PFSK-1 (cell line): ENCODE measurements around the gene CUX1.

Experiments used
- FOXP2 ChIP-seq: optimal IDR thresholded peaks from 2 replicates; pipeline ENCODE3; 2011; ENCODE audit warnings: borderline replicate concordance, control low read depth, inconsistent platforms; ENCODE audit not compliant: insufficient read depth; ENCODE audit errors: extremely low read length, extremely low read depth
- POLR2AphosphoS5 ChIP-seq: IDR thresholded peaks from 2 replicates; pipeline ENCODE4 v1.6.1; 2012; ENCODE audit warnings: low read depth, mild to moderate bottlenecking, control low read depth, low read length, moderate library complexity
- SIN3A ChIP-seq: IDR thresholded peaks from 2 replicates; pipeline ENCODE4 v1.6.1; 2012; ENCODE audit warnings: mild to moderate bottlenecking, low read length, moderate library complexity, borderline replicate concordance; ENCODE audit not compliant: insufficient read depth
- TAF1 ChIP-seq: IDR thresholded peaks from 2 replicates; pipeline ENCODE4 v1.6.1; 2012; ENCODE audit warnings: low read length, control low read depth, borderline replicate concordance; ENCODE audit not compliant: insufficient read depth
- TF ChIP-seq, protein P1 (sequence below), 2 experiments: IDR thresholded peaks; 2 replicates each; pipeline versions ENCODE4 v1.6.1 to v1.8.0; 2011 to 2012; ENCODE audit warnings: low read depth in 2 of 2, low read length in 2 of 2, control low read depth in 1 of 2, inconsistent platforms in 1 of 2, mild to moderate bottlenecking in 1 of 2, moderate library complexity in 1 of 2; ENCODE audit not compliant: insufficient read depth in 1 of 2

CUX1 gene

DNA sequence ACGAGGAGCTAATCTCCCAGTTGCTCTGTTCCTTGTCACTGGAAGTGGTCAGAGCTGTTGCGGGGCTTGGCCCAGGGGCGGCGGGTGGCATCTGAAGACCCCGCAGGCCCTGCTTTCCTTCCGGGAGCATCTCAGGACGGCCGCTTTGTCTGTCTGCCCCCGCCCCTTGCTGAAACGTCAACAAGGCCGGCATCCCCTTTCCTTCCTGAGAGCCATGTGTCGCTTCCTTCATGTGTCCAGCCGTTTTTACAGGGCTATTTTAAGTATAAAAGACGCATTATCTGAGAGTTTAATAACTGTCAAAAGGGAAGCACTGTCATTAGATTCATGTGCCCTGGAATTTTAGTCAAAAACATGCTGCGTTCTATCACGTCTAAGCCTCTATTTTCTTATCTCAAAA lies 110.4 kb downstream of the CUX1 start:
- TF ChIP-seq TAF1 (no peak), FOXP2 (peak; percentile 57)

DNA sequence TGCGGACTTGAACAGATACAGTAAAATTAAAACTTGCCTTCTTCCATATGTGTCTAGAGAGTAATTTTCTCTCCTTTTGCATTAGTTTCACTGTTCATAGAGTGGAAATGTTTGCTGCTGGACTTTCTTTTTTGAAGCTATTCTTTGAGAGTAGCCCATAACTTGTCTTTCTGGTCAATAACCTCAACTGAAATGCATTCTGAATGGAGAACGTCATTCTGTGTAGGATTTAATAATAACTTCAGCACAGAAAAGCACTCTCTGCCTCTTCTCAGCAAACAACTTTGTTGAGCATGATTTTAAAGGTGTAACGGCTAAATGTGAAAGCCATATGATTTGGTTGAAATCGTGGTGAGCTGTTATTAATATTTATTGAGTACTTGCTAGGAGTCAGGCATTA lies 111.8 kb downstream of the CUX1 start:
- no peak for TF ChIP-seq FOXP2
- TF ChIP-seq, protein P1, sequence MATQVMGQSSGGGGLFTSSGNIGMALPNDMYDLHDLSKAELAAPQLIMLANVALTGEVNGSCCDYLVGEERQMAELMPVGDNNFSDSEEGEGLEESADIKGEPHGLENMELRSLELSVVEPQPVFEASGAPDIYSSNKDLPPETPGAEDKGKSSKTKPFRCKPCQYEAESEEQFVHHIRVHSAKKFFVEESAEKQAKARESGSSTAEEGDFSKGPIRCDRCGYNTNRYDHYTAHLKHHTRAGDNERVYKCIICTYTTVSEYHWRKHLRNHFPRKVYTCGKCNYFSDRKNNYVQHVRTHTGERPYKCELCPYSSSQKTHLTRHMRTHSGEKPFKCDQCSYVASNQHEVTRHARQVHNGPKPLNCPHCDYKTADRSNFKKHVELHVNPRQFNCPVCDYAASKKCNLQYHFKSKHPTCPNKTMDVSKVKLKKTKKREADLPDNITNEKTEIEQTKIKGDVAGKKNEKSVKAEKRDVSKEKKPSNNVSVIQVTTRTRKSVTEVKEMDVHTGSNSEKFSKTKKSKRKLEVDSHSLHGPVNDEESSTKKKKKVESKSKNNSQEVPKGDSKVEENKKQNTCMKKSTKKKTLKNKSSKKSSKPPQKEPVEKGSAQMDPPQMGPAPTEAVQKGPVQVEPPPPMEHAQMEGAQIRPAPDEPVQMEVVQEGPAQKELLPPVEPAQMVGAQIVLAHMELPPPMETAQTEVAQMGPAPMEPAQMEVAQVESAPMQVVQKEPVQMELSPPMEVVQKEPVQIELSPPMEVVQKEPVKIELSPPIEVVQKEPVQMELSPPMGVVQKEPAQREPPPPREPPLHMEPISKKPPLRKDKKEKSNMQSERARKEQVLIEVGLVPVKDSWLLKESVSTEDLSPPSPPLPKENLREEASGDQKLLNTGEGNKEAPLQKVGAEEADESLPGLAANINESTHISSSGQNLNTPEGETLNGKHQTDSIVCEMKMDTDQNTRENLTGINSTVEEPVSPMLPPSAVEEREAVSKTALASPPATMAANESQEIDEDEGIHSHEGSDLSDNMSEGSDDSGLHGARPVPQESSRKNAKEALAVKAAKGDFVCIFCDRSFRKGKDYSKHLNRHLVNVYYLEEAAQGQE (IDR thresholded peaks at IDR 0.05; ENCODE audit: insufficient read depth in 1 of 2, low read depth in 2 of 2, low read length in 2 of 2), result no peak
- TF ChIP-seq SIN3A, result no peak
- no peak for TF ChIP-seq TAF1
- TF ChIP-seq POLR2AphosphoS5, result no peak

DNA sequence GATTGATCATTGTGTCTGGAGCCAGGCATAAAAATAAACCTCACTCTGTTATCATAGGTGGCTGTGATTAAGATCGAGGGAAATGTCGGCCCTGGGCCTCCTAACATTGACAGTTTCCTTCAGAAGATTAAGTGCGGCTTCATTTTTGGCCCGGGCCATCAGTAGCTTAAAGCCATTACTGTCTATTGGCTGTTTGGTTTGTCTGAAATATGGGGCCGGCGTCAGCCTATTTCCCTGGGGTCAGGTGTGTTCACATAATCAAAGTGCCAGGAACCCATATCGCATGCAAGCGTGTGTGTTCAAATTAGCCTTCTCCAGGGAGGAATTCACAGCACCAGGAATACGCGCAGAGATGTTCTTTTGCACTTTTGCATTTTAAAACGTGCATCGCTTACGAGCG lies 114.7 kb downstream of the CUX1 start:
- no peak for TF ChIP-seq TAF1

DNA sequence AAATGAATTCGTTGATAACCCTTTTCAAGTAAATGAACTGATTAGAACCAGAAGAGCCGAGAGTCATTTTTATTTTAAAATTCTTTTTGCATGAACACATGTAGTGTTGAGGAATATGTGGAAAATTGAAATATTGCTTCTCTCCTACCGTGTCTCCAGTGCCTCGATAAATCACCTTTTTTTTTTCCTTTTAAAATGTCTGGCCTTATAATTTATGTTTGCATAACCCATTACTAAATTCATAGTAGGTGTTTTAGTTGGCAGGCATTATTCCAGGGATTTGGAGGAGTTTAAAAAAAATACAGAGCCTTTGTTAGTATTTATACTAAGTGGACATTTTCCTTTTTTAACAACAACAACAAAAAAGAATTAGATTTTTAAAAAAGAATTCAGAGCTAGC lies 115.6 kb downstream of the CUX1 start:
- TF ChIP-seq POLR2AphosphoS5, result no peak
- TF ChIP-seq SIN3A, result no peak
- TF ChIP-seq TAF1, result no peak
- TF ChIP-seq, protein P1 (IDR thresholded peaks at IDR 0.05; ENCODE audit: insufficient read depth in 1 of 2, low read depth in 2 of 2, low read length in 2 of 2), result no peak
- TF ChIP-seq FOXP2, result no peak

DNA sequence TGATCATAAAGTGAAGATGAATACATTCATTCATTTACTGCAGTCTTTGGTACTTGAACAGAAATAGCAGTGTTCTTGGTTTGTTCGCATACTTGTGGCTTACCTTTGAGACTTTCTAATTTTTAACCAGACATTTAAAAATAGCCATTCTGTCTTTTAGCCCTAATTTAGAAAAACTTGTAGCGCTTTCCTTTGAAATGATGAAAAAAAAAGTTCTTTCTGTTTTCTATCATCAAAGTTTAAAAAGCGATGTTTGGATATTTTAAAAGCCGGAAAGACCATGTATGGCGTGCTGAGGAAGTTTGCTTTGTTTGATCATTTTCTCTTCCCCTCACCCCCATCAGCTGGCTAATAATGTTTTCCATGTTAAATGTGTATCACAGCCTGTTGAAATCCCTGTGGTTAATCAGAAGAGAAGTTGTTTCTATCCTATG lies 116.3 kb downstream of the CUX1 start:
- TF ChIP-seq POLR2AphosphoS5 (no peak), TAF1 (no peak), SIN3A (no peak), FOXP2 (no peak)
- TF ChIP-seq, protein P1 (IDR thresholded peaks at IDR 0.05; ENCODE audit: insufficient read depth in 1 of 2, low read depth in 2 of 2, low read length in 2 of 2), result no peak

DNA sequence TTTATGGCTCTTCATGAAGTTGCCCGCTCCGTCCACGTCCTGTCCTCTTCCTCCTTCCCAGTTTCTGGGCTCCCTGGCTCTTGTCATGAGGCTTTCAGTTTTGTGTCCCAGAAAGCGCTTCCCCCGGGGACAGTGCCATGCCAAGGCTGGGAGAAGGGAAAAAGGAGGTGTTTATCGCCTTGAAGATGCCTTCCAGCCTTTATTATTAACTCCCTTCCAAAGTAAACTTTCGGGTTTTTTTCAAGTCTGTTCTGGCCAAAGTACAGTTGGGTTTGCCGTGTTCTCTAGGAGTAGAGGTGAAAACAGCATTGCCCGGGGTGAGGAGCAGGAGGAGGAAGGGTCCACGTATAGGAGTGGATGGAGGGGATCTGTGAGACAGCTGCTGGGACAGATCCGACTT lies 117.2 kb downstream of the CUX1 start:
- no peak for TF ChIP-seq SIN3A
- TF ChIP-seq TAF1, result no peak
- no peak for TF ChIP-seq POLR2AphosphoS5
- TF ChIP-seq FOXP2, result no peak

DNA sequence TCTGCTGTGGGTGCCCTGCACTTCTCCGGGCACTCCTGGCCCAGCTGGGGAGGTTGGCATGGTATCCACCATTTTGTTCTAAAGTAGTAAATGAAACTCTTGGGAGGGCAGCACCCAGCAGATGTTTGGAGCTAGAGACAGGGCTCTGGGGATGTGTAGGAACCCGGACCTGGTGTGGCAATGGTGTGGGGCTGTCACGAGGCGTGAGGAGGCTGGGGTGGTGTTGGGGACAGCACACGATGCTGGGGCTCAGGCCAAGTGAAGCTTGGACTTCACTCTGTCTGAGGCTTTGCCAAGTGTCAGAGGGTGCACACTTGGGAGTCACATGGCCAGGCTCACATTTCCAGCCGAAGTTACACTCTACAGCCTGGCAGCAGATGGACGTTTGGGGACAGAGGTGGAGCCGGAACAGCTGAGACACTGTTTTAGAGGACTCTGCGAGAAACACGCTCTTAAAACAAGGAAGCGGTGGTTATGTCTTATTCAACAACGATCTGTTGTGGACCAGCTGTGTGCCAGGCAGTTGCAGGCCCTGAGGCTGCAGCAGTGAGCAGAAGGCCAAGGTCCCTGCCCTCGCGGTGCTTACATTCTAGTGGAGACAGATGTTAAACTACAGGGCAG lies 118.2 kb downstream of the CUX1 start:
- TF ChIP-seq POLR2AphosphoS5 (no peak), SIN3A (no peak), TAF1 (no peak), FOXP2 (no peak)
- TF ChIP-seq, protein P1 (IDR thresholded peaks at IDR 0.05; ENCODE audit: insufficient read depth in 1 of 2, low read depth in 2 of 2, low read length in 2 of 2), result no peak
